Measurements from ENCODE around the gene CACNA1G.

The CACNA1G gene

GRCh38 chr17:50660042-50660886 lies 99.7 kb downstream of the CACNA1G start:
- no peak for DNase-seq

- DNase-seq = no peak
These were observed 100.4 kb downstream of the CACNA1G start for GRCh38 chr17:50660887-50661345.

- DNase-seq = no peak
These were observed 100.8 kb downstream of the CACNA1G start for GRCh38 chr17:50661348-50661747.

GRCh38 chr17:50661795-50662391 lies 101.4 kb downstream of the CACNA1G start:
- no peak for DNase-seq

GRCh38 chr17:50662632-50663225 lies 102.2 kb downstream of the CACNA1G start:
- no peak for DNase-seq

- no peak for DNase-seq
These were observed 103.4 kb downstream of the CACNA1G start for GRCh38 chr17:50663812-50664374.

- no peak for DNase-seq
These were observed 104.4 kb downstream of the CACNA1G start for GRCh38 chr17:50664788-50665458.

- no peak for DNase-seq
These were observed 105.3 kb downstream of the CACNA1G start for GRCh38 chr17:50665838-50666237.

GRCh38 chr17:50666316-50666715 lies 105.8 kb downstream of the CACNA1G start:
- DNase-seq = no peak

GRCh38 chr17:50667259-50668024 lies 106.9 kb downstream of the CACNA1G start:
- no peak for DNase-seq

GRCh38 chr17:50668025-50668837 lies 107.7 kb downstream of the CACNA1G start:
- DNase-seq = no peak

GRCh38 chr17:50668838-50669581 lies 108.5 kb downstream of the CACNA1G start:
- DNase-seq = no peak

GRCh38 chr17:50672071-50672470 lies 111.6 kb downstream of the CACNA1G start:
- DNase-seq = no peak

GRCh38 chr17:50672831-50673551 lies 112.5 kb downstream of the CACNA1G start:
- DNase-seq = no peak

GRCh38 chr17:50675190-50675589 lies 114.7 kb downstream of the CACNA1G start:
- no peak for DNase-seq

GRCh38 chr17:50675627-50676026 lies 115.1 kb downstream of the CACNA1G start:
- no peak for DNase-seq

GRCh38 chr17:50676065-50676975 lies 115.8 kb downstream of the CACNA1G start:
- DNase-seq = no peak

All from KG1 (cell line).